Tibial nerve (tissue), 4 donors: ENCODE results near the gene C9orf78.

Experiments
- CTCF ChIP-seq, 5 experiments: fragments of 200-600 bp in 3 of 5; fragments of 450-650 bp in 2 of 5; sonication (generic) in 3 of 5; IDR thresholded peaks; one replicate each; pipeline ENCODE4 v1.5.1; 2016 to 2019; ENCODE audit warnings: antibody characterized with exemption in 5 of 5, mild to moderate bottlenecking in 3 of 5, moderate library complexity in 2 of 5
- EP300 ChIP-seq, 2 donors: sonication (generic); formaldehyde crosslinking; IDR thresholded peaks; one replicate each; pipeline ENCODE4 v1.6.1; 2017; ENCODE audit warnings: antibody characterized with exemption in 2 of 2, mild to moderate bottlenecking in 1 of 2

- TF ChIP-seq CTCF (IDR thresholded peaks at IDR 0.05) (no peak), EP300 (IDR thresholded peaks at IDR 0.05) (no peak)
Measured at GRCh38 chr9:129854588-129855110, 19.6 kb upstream of the C9orf78 start.
